ENCODE data around the gene SECTM1. TPM values are rescaled to one million over a fixed set of nuclear protein-coding genes. Genes with fewer than 3 reads are reported as not detected.

The SECTM1 gene
- total and polyA plus RNA-seq, 2 experiments from 2014 or later = 1.4 TPM

DNA sequence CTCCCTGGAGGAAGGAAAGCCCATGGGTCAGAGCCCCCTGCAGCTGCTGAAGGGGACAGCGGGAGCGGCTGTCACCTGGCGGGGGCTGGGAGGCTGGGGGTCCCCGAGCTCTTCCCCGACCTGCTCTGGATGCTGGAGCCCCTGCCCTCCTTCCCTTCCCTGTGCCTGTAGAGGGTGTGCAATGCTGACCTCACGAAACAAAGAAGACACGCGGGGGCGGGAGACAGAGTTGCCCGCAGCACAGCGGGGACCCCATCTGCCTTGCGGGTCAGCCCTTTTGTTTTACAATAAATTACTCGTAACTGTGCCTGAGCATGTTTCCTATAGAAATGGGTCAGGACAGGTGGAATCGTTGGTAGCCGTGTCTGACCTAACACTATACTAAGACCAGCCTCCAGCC is 6.3 kb downstream of the SECTM1 start:
- Histone ChIP-seq H3K9ac (no peak overlapping the region), H3K9me3 (ENCODE audit: low read depth) (no peaks in the 10 kb centered on the region), H3K27ac (no peak overlapping the region), H3K4me1 (ENCODE audit: insufficient read depth) (no peaks in the 10 kb centered on the region), H3F3A (ENCODE audit: insufficient read depth) (no peaks in the 10 kb centered on the region), H3K4me2 (ENCODE audit: unreplicated experiment) (no peak overlapping the region), H3K27me3 (replicated peaks; ENCODE audit: insufficient read depth) (0 out of 2 replicates have a peak, but pooled peaks cover under 1% of the 10 kb centered on the region), H4K20me1 (ENCODE audit: insufficient read depth) (no peaks in the 10 kb centered on the region), H3K79me2 (ENCODE audit: insufficient read depth) (no peaks in the 10 kb centered on the region), H3K9me2 (ENCODE audit: insufficient read depth) (no peaks in the 10 kb centered on the region), H3K36me3 (ENCODE audit: low read depth) (no peaks in the 10 kb centered on the region), H2AFZ (no peak overlapping the region), H3K4me3 (no peak overlapping the region)
- TF ChIP-seq EZH2phosphoT487 (IDR thresholded peaks at IDR 0.05; ENCODE audit: insufficient read depth, low read depth) (no peak), EZH2 (IDR thresholded peaks at IDR 0.05; ENCODE audit: insufficient read depth, poor library complexity, severe bottlenecking) (no peak)
- in situ Hi-C loops (cut with MboI) = no loop called here
- 84 to 86% methylated on average over 15 of the region's 15 CpGs for WGBS, 2 experiments (ENCODE audit: low coverage in 1 of 2, low lambda C conversion rate in 2 of 2, missing lambda C conversion rate in 2 of 2)
- no peak for DNase-seq

GRCh38 chr17:82325286-82326180 is 8.0 kb downstream of the SECTM1 start:
- 88 to 90% methylated on average over 30 of the region's 30 CpGs for WGBS, 2 experiments (ENCODE audit: low coverage in 1 of 2, low lambda C conversion rate in 2 of 2, missing lambda C conversion rate in 2 of 2)
- Histone ChIP-seq H3K9me2 (ENCODE audit: insufficient read depth) (no peaks in the 10 kb centered on the region), H3K27me3 (replicated peaks; ENCODE audit: insufficient read depth) (no peaks in the 10 kb centered on the region), H3K9ac (no peak overlapping the region), H3K4me2 (ENCODE audit: unreplicated experiment) (no peak overlapping the region), H3K4me1 (ENCODE audit: insufficient read depth) (no peaks in the 10 kb centered on the region), H3F3A (ENCODE audit: insufficient read depth) (no peaks in the 10 kb centered on the region), H3K79me2 (ENCODE audit: insufficient read depth) (no peaks in the 10 kb centered on the region), H2AFZ (no peak overlapping the region), H3K27ac (no peak overlapping the region), H3K4me3 (no peak overlapping the region), H4K20me1 (ENCODE audit: insufficient read depth) (no peaks in the 10 kb centered on the region), H3K9me3 (ENCODE audit: low read depth) (no peaks in the 10 kb centered on the region), H3K36me3 (ENCODE audit: low read depth) (no peaks in the 10 kb centered on the region)
- DNase-seq = no peak
- TF ChIP-seq EZH2phosphoT487 (IDR thresholded peaks at IDR 0.05; ENCODE audit: insufficient read depth, low read depth) (no peak), EZH2 (IDR thresholded peaks at IDR 0.05; ENCODE audit: insufficient read depth, poor library complexity, severe bottlenecking) (no peak)
- in situ Hi-C loops (cut with MboI) = no loop called here

DNA sequence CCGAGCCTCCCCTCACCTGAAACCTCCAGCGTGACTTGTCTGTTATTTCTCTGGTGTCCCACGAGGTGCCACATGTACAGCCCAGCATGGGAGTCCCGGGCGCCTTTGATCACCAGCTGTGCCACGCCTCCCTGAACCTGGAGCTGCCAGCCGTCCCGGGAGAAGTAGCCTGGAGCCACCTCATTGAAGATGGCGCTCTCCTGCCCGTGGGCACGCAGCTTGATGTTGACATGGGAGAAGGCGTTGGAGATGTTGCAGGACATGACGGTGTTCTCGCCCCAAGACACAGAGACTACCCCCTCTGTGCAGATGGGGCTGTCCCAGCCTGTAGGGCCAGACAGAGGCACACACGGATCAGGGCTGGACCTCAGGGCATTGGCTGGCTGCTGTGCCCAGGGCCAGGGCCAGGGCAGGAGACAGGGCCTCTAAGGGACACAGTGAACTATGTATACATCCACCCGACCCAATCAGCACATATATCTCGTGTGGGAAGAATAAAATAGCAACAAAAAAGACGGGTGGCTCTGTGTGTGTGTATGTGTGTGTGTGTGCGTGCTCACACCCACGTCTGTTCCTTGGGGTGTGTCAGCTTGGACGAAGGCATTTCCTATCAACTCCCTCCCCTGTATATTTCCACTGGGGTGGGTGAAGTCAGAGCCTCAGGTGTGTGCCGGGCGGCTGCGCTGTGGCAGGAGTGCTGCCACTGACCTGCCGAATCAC is 8.8 kb downstream of the SECTM1 start:
- Histone ChIP-seq H3K9ac (no peak overlapping the region), H3K27me3 (replicated peaks; ENCODE audit: insufficient read depth) (no peaks in the 10 kb centered on the region), H3K9me2 (ENCODE audit: insufficient read depth) (no peaks in the 10 kb centered on the region), H2AFZ (no peak overlapping the region), H4K20me1 (ENCODE audit: insufficient read depth) (no peaks in the 10 kb centered on the region), H3K4me1 (ENCODE audit: insufficient read depth) (no peaks in the 10 kb centered on the region), H3K36me3 (ENCODE audit: low read depth) (no peaks in the 10 kb centered on the region), H3K4me2 (ENCODE audit: unreplicated experiment) (no peak overlapping the region), H3K9me3 (ENCODE audit: low read depth) (no peaks in the 10 kb centered on the region), H3K79me2 (ENCODE audit: insufficient read depth) (no peaks in the 10 kb centered on the region), H3K27ac (no peak overlapping the region), H3K4me3 (no peak overlapping the region), H3F3A (ENCODE audit: insufficient read depth) (no peaks in the 10 kb centered on the region)
- in situ Hi-C loops (cut with MboI) = no loop called here
- TF ChIP-seq EZH2 (IDR thresholded peaks at IDR 0.05; ENCODE audit: insufficient read depth, poor library complexity, severe bottlenecking) = no peak
- no peak for TF ChIP-seq EZH2phosphoT487 (IDR thresholded peaks at IDR 0.05; ENCODE audit: insufficient read depth, low read depth)
- 59 to 65% methylated on average over 23 to 25 of the region's 25 CpGs for WGBS, 2 experiments (ENCODE audit: low coverage in 1 of 2, low lambda C conversion rate in 2 of 2, missing lambda C conversion rate in 2 of 2)
- no peak for DNase-seq

- TF ChIP-seq EZH2 (IDR thresholded peaks at IDR 0.05; ENCODE audit: insufficient read depth, poor library complexity, severe bottlenecking) = no peak
- TF ChIP-seq EZH2phosphoT487 (IDR thresholded peaks at IDR 0.05; ENCODE audit: insufficient read depth, low read depth) = no peak
- no peaks in the 10 kb centered on the region for H3F3A ChIP-seq (ENCODE audit: insufficient read depth)
- H3K27ac ChIP-seq = no peak overlapping the region
- no peaks in the 10 kb centered on the region for H3K79me2 ChIP-seq (ENCODE audit: insufficient read depth)
- H2AFZ ChIP-seq = no peak overlapping the region
- no peak overlapping the region for H3K4me3 ChIP-seq
- no peaks in the 10 kb centered on the region for H4K20me1 ChIP-seq (ENCODE audit: insufficient read depth)
- H3K4me1 ChIP-seq (ENCODE audit: insufficient read depth) = no peaks in the 10 kb centered on the region
- in situ Hi-C loops (cut with MboI) = no loop called here
- WGBS, 2 experiments (ENCODE audit: low coverage in 1 of 2, low lambda C conversion rate in 2 of 2, missing lambda C conversion rate in 2 of 2) = 66 to 78% methylated on average over 4 to 21 of the region's 21 CpGs
- no peaks in the 10 kb centered on the region for H3K9me3 ChIP-seq (ENCODE audit: low read depth)
- no peak overlapping the region for H3K9ac ChIP-seq
- DNase-seq = no peak
- H3K36me3 ChIP-seq (ENCODE audit: low read depth) = no peaks in the 10 kb centered on the region
- H3K9me2 ChIP-seq (ENCODE audit: insufficient read depth) = no peaks in the 10 kb centered on the region
- H3K27me3 ChIP-seq (replicated peaks; ENCODE audit: insufficient read depth) = no peaks in the 10 kb centered on the region
- H3K4me2 ChIP-seq (ENCODE audit: unreplicated experiment) = no peak overlapping the region
Measured at GRCh38 chr17:82323514-82324234, 9.9 kb downstream of the SECTM1 start.

All from GM23248 (cell line).